NT2/D1 (cell line): Measurements from ENCODE around the gene MAP3K2.

ENCODE experiments used
- DNase-seq: peaks from one replicate; pipeline ENCODE4 v3.0.0-alpha.2; 2011; ENCODE audit warnings: low read depth, low spot score
- H3K27me3 ChIP-seq: 2 replicates; pipeline ENCODE4 v1.6.0; 2011; ENCODE audit warnings: mild to moderate bottlenecking; ENCODE audit not compliant: insufficient read length, insufficient read depth
- H3K36me3 ChIP-seq: 2 replicates; pipeline ENCODE4 v1.6.1; 2011; ENCODE audit warnings: mild to moderate bottlenecking, low read length, mixed read lengths; ENCODE audit not compliant: insufficient read depth, insufficient read length
- H3K4me1 ChIP-seq: 2 replicates; pipeline ENCODE4 v1.5.1; 2011; ENCODE audit not compliant: insufficient read depth, insufficient read length
- H3K4me3 ChIP-seq: 2 replicates; pipeline ENCODE4 v1.5.1; 2011; ENCODE audit warnings: low read depth; ENCODE audit not compliant: insufficient read length
- H3K9ac ChIP-seq: 2 replicates; pipeline ENCODE4 v1.6.0; 2011; ENCODE audit warnings: low read depth; ENCODE audit not compliant: insufficient read length
- H3K9me3 ChIP-seq: 2 replicates; pipeline ENCODE4 v1.5.1; 2011; ENCODE audit warnings: mild to moderate bottlenecking, low read length; ENCODE audit not compliant: insufficient read depth
- SUZ12 ChIP-seq: IDR thresholded peaks from 2 replicates; pipeline ENCODE4 v1.6.1; 2011; ENCODE audit not compliant: insufficient read length, insufficient read depth; ENCODE audit errors: extremely low read depth
- YY1 ChIP-seq: IDR thresholded peaks from 2 replicates; pipeline ENCODE4 v1.6.1; 2011; ENCODE audit not compliant: insufficient read length, insufficient read depth
- ZNF274 ChIP-seq: IDR thresholded peaks from 2 replicates; pipeline ENCODE4 v1.6.1; 2011; ENCODE audit warnings: mild to moderate bottlenecking, low read depth, low read length

Gene MAP3K2

DNA sequence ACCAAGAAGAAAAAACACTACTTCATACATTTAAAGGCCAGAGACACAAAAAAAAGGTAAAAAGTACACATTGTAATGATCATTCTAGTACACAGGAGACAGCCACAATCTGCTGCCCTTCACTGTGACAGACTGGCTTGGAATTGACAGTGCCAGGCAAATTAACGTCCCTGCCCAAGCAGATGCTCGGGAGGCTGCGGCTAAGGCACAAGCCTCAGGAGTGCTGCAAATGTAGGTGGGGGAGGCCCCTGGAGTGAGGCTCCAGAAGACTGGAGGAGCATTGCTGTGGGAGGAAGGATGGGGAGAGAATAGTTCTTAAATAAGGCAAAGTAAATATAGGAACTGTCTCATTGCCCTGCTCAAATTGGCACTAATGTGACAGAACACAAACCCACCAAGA, 112.4 kb downstream of the MAP3K2 start:
- TF ChIP-seq YY1: no peak
- no peak for TF ChIP-seq ZNF274
- TF ChIP-seq SUZ12: no peak
- H3K9ac ChIP-seq: no peak overlapping the region
- H3K4me1 ChIP-seq: peaks cover 2% of the 10 kb centered on the region
- H3K9me3 ChIP-seq: no peaks in the 10 kb centered on the region
- H3K36me3 ChIP-seq: peaks cover 92% of the 10 kb centered on the region
- no peak for DNase-seq
- H3K4me3 ChIP-seq: no peak overlapping the region
- H3K27me3 ChIP-seq: no peaks in the 10 kb centered on the region

DNA sequence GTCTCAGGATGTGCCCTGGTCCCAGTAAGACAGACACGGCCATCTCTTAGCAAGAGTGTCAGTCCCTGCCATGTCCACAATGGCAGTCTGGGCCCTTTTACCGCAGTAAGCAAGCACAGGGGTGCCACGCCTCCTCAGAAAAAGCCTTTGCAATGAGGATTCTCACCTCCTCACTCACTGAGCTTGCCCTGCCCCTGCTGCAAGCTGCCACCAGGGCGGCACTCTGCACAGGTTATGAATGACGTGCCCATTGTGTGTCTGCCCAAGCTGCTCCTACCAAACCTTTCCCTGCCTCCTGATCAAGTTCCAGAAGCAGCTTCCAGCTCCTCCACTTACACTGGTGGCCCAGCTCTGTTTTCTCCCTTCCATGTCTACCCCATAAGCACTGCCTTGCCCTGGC, 117.1 kb downstream of the MAP3K2 start:
- TF ChIP-seq YY1 (no peak), SUZ12 (no peak), ZNF274 (no peak)
- Histone ChIP-seq H3K4me1 (peaks cover 2% of the 10 kb centered on the region), H3K27me3 (no peaks in the 10 kb centered on the region), H3K9me3 (no peaks in the 10 kb centered on the region), H3K9ac (no peak overlapping the region), H3K36me3 (peaks cover 80% of the 10 kb centered on the region), H3K4me3 (no peak overlapping the region)
- no peak for DNase-seq

- Histone ChIP-seq H3K27me3 (no peaks in the 10 kb centered on the region), H3K9me3 (no peaks in the 10 kb centered on the region), H3K9ac (no peak overlapping the region), H3K36me3 (peaks cover 71% of the 10 kb centered on the region), H3K4me1 (no peaks in the 10 kb centered on the region), H3K4me3 (no peak overlapping the region)
- TF ChIP-seq YY1 (no peak), SUZ12 (no peak), ZNF274 (no peak)
- DNase-seq: no peak
Measured at GRCh38 chr2:127261804-127262406, 125.9 kb downstream of the MAP3K2 start.

- Histone ChIP-seq H3K4me1 (no peaks in the 10 kb centered on the region), H3K4me3 (no peak overlapping the region), H3K9me3 (no peaks in the 10 kb centered on the region), H3K27me3 (no peaks in the 10 kb centered on the region), H3K9ac (no peak overlapping the region), H3K36me3 (peaks cover 75% of the 10 kb centered on the region)
- TF ChIP-seq YY1 (no peak), SUZ12 (no peak), ZNF274 (no peak)
- no peak for DNase-seq
Measured at GRCh38 chr2:127259355-127259754, 128.4 kb downstream of the MAP3K2 start.

- no peak overlapping the region for H3K4me3 ChIP-seq
- DNase-seq: no peak
- H3K9ac ChIP-seq: no peak overlapping the region
- TF ChIP-seq SUZ12 (no peak), YY1 (no peak), ZNF274 (no peak)
- H3K9me3 ChIP-seq: no peaks in the 10 kb centered on the region
- no peaks in the 10 kb centered on the region for H3K27me3 ChIP-seq
- peaks cover 61% of the 10 kb centered on the region for H3K36me3 ChIP-seq
- no peaks in the 10 kb centered on the region for H3K4me1 ChIP-seq
Measured at GRCh38 chr2:127256866-127257265, 130.9 kb downstream of the MAP3K2 start.

DNA sequence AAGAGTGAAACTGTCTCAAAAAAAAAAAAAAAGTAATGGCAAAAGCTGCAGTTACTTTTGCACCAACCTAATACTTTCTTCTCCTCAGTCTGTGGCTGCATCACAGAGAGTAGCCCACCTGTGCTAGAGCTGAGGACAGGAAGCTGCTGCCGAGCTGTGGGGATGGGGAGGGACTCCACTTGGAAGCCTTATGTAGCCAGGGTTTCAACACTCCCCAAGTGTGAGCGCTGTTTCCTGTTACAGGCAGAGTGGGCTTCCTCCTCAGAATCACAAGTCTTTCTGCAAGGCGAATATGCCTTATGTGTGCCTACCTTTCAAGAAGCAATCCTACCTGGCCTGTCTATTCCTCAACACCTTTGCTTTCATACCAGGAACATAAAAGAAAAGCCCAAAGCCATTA, 131.4 kb downstream of the MAP3K2 start:
- no peak for DNase-seq
- no peaks in the 10 kb centered on the region for H3K4me1 ChIP-seq
- H3K9ac ChIP-seq: no peak overlapping the region
- no peaks in the 10 kb centered on the region for H3K27me3 ChIP-seq
- H3K9me3 ChIP-seq: no peaks in the 10 kb centered on the region
- TF ChIP-seq SUZ12 (no peak), ZNF274 (no peak)
- H3K4me3 ChIP-seq: no peak overlapping the region
- H3K36me3 ChIP-seq: peaks cover 56% of the 10 kb centered on the region

DNA sequence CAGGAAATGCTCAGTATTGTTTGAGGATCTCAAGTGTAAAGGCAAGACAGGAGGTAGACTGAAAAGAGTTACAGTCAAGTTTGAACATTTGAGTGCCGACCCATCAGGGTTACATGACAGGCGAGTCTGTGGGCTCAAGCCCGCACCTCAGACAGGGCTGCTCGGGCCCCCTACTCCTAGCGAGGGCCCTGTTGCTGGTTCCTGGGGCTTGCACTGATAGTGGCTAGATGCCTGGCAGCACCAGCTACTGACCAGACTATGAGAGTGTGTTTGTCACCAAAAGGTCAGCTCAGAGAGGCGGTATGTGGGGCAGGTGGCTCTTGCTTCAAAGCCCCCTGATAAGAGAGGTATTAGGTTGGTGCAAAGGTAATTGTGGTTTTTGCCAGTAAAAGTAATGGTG, 132.1 kb downstream of the MAP3K2 start:
- no peak overlapping the region for H3K9ac ChIP-seq
- no peaks in the 10 kb centered on the region for H3K4me1 ChIP-seq
- no peak for DNase-seq
- TF ChIP-seq SUZ12: no peak
- no peak for TF ChIP-seq ZNF274
- no peak for TF ChIP-seq YY1
- H3K36me3 ChIP-seq: peaks cover 49% of the 10 kb centered on the region
- no peaks in the 10 kb centered on the region for H3K27me3 ChIP-seq
- H3K4me3 ChIP-seq: no peak overlapping the region
- H3K9me3 ChIP-seq: no peaks in the 10 kb centered on the region

GRCh38 chr2:127255146-127255545, 132.6 kb downstream of the MAP3K2 start:
- DNase-seq: no peak
- no peaks in the 10 kb centered on the region for H3K4me1 ChIP-seq
- no peak overlapping the region for H3K9ac ChIP-seq
- TF ChIP-seq ZNF274 (no peak), SUZ12 (no peak), YY1 (no peak)
- H3K27me3 ChIP-seq: no peaks in the 10 kb centered on the region
- no peaks in the 10 kb centered on the region for H3K9me3 ChIP-seq
- no peak overlapping the region for H3K4me3 ChIP-seq
- peaks cover 44% of the 10 kb centered on the region for H3K36me3 ChIP-seq
